A549 treated with CpdA at 1 μM for 4 hours (cell line): ENCODE data around the gene ST3GAL3. TPM values are rescaled to one million over a fixed set of nuclear protein-coding genes. Genes with fewer than 3 reads are reported as not detected.

Experiments used
- total RNA-seq: library from RNA; stranded (reverse); fragments of 200-300 nt; extraction: Qiagen RNA extraction; gene quantifications from 5 replicates; pipeline ENCODE4 v1.2.3, GENCODE V29; 2022; ENCODE audit warnings: low read depth

ST3GAL3 gene
- 1.7 to 2.9 TPM (median 2.4 TPM) in 5 replicates for total RNA-seq

GRCh38 chr1:43707190-43708001 is at the start of gene ST3GAL3:
ST3GAL3 (plus strand) TSS chr1:43707536; CDS start chr1:43736263, 28,727 bp downstream.

GRCh38 chr1:43933386-43934100 is 226.2 kb downstream of the ST3GAL3 start, which contains the start of gene ARTN:
ARTN (plus strand) TSS chr1:43933801; CDS start chr1:43935657, 1,856 bp downstream.

GRCh38 chr1:43946236-43947060 is 239.1 kb downstream of the ST3GAL3 start, which contains the start of gene IPO13:
IPO13 (plus strand) TSS chr1:43946950; CDS start chr1:43947601, 651 bp downstream.

GRCh38 chr1:43969746-43970466 is 262.6 kb downstream of the ST3GAL3 start, which contains the start of gene DPH2:
DPH2 (plus strand) TSS chr1:43970010; CDS start chr1:43970176, 166 bp downstream.

GRCh38 chr1:43974443-43975248 is 267.3 kb downstream of the ST3GAL3 start, which contains the start of gene ATP6V0B:
ATP6V0B (plus strand) TSS chr1:43974960; CDS start chr1:43975041, 81 bp downstream.

GRCh38 chr1:43978551-43979260 is 271.4 kb downstream of the ST3GAL3 start, which contains the start of gene B4GALT2:
B4GALT2 (plus strand) TSS chr1:43979210; CDS start chr1:43981161, 1,951 bp downstream.

Other genes with a start within 250 kb of the ST3GAL3 start
- 81.6 to 112 TPM (median 100 TPM) in 5 replicates for gene PTPRF, start 176.7 kb upstream of the ST3GAL3 start, total RNA-seq
- gene KDM4A, start 57.4 kb upstream of the ST3GAL3 start, total RNA-seq, result 16.1 to 17.3 TPM (median 16.4 TPM) in 5 replicates
- gene ARTN, start 226.3 kb downstream of the ST3GAL3 start, total RNA-seq, result 0.34 to 0.62 TPM (median 0.47 TPM) in 4 of 5 replicates, not detected in the other
- gene IPO13, start 239.4 kb downstream of the ST3GAL3 start, total RNA-seq, result 10.5 to 17.4 TPM (median 15.3 TPM) in 5 replicates